ENCODE measurements around the gene DDX24.

DDX24 gene

GRCh38 chr14:94015223-94015622 is 65.8 kb downstream of the DDX24 start:
- DNase-seq (ENCODE audit: low read depth in 2 of 2, low spot score in 1 of 2), result no peak

- no peak for DNase-seq (ENCODE audit: low read depth in 2 of 2, low spot score in 1 of 2)
Measured at GRCh38 chr14:94014382-94014781, 66.6 kb downstream of the DDX24 start.

- no peak for DNase-seq (ENCODE audit: low read depth in 2 of 2, low spot score in 1 of 2)
Measured at GRCh38 chr14:94011795-94012194, 69.2 kb downstream of the DDX24 start.

- DNase-seq (ENCODE audit: low read depth in 2 of 2, low spot score in 1 of 2), result no peak
Measured at GRCh38 chr14:94010625-94011024, 70.4 kb downstream of the DDX24 start.

- DNase-seq (ENCODE audit: low read depth in 2 of 2, low spot score in 1 of 2), result no peak
Measured at GRCh38 chr14:94009767-94010166, 71.2 kb downstream of the DDX24 start.

- DNase-seq (ENCODE audit: low read depth in 2 of 2, low spot score in 1 of 2), result no peak
Measured at GRCh38 chr14:94008234-94008633, 72.8 kb downstream of the DDX24 start.

GRCh38 chr14:94005324-94006073 is 75.5 kb downstream of the DDX24 start:
- no peak for DNase-seq (ENCODE audit: low read depth in 2 of 2, low spot score in 1 of 2)

GRCh38 chr14:94004015-94004414 is 77.0 kb downstream of the DDX24 start:
- DNase-seq (ENCODE audit: low read depth in 2 of 2, low spot score in 1 of 2), result no peak

- no peak for DNase-seq (ENCODE audit: low read depth in 2 of 2, low spot score in 1 of 2)
Measured at GRCh38 chr14:94003397-94003796, 77.6 kb downstream of the DDX24 start.

- DNase-seq (ENCODE audit: low read depth in 2 of 2, low spot score in 1 of 2), result peak; percentile 32 to 41
Measured at GRCh38 chr14:94001501-94002396, 79.3 kb downstream of the DDX24 start.

GRCh38 chr14:94001016-94001415 is 80.0 kb downstream of the DDX24 start:
- DNase-seq (ENCODE audit: low read depth in 2 of 2, low spot score in 1 of 2), result no peak

GRCh38 chr14:94000267-94000666 is 80.7 kb downstream of the DDX24 start:
- DNase-seq (ENCODE audit: low read depth in 2 of 2, low spot score in 1 of 2), result no peak

- DNase-seq (ENCODE audit: low read depth in 2 of 2, low spot score in 1 of 2), result no peak
Measured at GRCh38 chr14:93999573-93999972, 81.4 kb downstream of the DDX24 start.

- DNase-seq (ENCODE audit: low read depth in 2 of 2, low spot score in 1 of 2), result no peak
Measured at GRCh38 chr14:93998871-93999403, 82.1 kb downstream of the DDX24 start.

All from stimulated activated CD8-positive, alpha-beta memory T cell treated with anti-CD3 and anti-CD28 coated beads, Interleukin-4, amount 100 ng/mL, for 1 hour (primary cell).